Measurements from ENCODE around the gene SEPTIN12. TPM values are rescaled to one million over a fixed set of nuclear protein-coding genes. Genes with fewer than 3 reads are reported as not detected.

The SEPTIN12 gene
- total RNA-seq, 2 experiments from 2014 or later: not detected

DNA sequence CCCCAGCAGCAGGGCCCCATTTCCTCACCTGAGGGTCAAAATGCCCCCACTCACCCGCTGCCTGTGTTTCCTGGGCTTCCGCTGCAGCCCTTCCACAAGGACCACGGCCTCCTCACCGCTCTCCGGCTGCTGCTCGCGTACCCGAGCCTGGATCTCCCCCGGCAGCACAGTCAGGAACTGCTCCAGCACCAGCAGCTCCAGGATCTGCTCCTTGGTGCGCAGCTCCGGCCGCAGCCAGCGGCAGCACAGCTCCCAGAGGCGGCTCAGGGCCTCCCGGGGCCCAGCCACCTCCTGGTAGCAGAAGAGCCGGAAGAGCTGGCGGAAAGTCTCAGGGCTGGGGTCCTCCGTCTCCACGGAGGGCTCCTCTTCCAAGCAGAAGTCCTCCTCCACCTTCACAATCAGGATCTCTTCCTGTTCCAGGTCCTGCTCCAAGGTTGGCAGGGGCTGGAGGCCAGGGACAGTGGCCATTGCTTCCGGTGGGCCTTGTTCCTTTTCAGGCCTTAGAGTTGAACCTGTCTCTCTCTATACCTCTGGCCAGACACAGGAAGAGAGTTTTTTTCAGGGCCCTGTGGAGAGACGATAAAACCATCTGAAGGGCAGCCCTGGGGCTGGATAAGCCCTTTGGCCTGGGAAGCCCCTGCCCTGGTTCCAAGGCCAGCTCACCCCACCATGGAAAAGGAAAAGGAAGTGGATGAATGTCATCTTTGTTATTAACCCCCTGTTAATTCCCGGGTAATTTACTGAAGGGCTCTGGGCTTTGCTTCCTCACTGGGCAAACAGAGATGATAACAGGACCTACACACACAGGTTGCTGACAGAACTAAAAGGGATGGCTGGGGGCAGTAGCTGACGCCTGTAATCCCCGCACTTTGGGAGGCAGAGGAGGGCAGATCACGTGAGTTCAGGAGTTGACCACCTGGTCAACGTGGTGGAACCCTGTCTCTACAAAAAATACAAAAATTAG, 22.4 kb downstream of the SEPTIN12 start:
- POLR2A ChIA-PET: interaction anchor here (1.0 kb wide), 1 partner anchor 31 kb away, joined by 3 read pairs; the partner anchor contains the start of gene DNAAF8

DNA sequence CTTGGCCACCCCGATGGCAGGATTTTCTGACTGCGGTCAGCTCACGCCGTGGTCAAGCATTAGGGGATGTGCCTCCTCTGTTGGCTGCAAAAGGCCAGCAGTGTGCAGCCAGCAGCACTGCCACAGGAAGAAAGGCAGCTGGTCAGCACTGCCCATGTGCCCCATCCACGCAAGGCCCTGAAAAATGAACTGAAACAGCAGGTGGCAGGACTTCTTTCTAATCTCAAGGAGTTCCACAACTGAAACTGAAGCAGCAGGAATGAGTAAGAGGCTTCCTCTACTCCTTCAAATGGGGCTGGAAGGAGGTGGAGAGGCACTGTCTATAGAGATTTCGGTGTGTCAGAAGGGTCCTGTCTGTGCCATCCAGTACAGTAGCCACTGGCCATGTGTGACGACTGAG, 24.4 kb downstream of the SEPTIN12 start:
- POLR2A ChIA-PET: interaction anchor here (0.7 to 1.2 kb wide), 2 partner anchors 70 to 71 kb away, joined by 3 to 4 read pairs; no protein-coding TSS in a partner anchor
- CTCF ChIA-PET: no interaction called here

More for the DNA sequence above, 22.4 kb downstream of the SEPTIN12 start:
- CTCF ChIA-PET: interaction anchor here (0.7 to 1.7 kb wide), 2 partner anchors 32 to 39 kb away, joined by 3 read pairs; partner anchors contain the start of genes ANKS3 and DNAAF8

DNA sequence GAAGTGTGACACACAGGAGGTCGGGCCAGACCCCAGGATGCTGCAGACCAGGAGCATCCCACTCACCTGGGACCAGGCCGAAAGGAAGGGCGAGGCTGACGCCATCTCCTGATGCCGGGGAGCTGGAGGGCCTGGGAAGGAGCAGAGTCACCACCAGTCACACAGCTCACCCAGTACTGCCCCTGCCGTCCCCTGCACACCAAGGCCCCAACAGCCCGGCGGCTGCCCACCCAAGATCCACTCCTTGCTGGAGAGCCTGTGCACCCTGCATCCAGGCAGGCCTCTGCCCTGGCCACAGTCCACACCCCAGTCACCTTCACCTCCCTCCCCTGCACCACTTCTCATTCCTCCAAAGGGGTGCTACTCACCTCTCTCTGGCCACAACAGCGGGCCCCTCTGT, 25.9 kb downstream of the SEPTIN12 start:
- POLR2A ChIA-PET: no interaction called here

DNA sequence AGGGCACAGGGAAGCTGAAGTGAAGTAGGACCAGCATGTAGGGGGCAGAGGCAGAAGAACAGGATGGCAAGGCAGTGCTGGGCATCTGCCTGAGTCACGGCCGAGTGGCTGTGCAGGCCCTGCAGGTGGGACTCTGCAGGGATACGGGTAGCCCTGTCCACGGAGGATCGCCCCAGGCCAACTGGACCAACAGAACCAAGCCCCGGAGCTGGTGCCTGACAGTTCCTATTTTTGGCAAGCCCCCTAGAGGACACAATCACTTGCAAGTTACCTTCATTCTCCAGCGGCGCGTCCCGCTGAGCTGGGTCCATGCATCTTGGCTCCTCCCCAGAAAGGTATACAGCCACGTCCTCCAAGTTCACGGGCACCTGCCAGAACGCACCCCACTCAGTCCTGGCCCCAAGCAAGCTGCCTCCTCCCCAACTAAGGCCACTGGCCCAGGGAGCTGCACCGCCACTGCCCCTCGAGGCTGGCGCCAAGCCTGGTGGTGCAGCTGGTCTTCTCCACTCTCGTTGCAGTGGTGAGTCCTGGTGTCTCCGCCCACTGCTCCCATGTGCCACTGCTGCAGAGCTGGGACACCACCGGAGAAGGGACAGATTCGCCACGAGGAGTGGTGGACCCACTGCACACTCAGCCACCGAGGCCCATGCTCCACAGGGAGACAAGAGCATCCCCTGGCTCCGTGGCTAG, 27.8 kb downstream of the SEPTIN12 start:
- CTCF ChIA-PET: interaction anchor here (0.6 to 1.0 kb wide), 2 partner anchors 15 to 20 kb away, joined by 3 read pairs; no protein-coding TSS in a partner anchor
- POLR2A ChIA-PET: interaction anchor here (0.6 kb wide), 1 partner anchor 19 kb away, joined by 4 read pairs; no protein-coding TSS in a partner anchor

More for the DNA sequence above, 25.9 kb downstream of the SEPTIN12 start:
- CTCF ChIA-PET: no interaction called here

DNA sequence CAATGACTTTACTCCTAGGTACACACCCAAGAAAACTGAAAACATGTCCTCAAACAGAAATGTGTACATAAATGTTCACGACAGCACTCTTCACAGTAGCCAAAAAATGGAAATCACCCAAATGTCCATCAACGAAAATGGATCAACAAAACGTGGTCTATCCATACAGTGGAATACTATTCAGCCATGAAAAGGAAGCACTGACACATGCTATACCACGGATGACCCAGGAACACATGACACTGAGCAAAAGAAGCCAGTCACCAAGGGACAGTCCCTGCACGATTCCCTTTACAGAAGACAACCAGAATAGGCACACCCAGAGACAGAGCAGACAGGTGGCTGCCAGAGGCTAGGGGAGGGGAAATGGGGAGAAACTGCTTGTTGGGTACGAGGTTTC, 32.5 kb downstream of the SEPTIN12 start:
- ChIA-PET POLR2A (interaction anchor here (0.6 kb wide), 1 partner anchor 10 kb away, joined by 7 read pairs; no protein-coding TSS in a partner anchor), CTCF (no interaction called here)

DNA sequence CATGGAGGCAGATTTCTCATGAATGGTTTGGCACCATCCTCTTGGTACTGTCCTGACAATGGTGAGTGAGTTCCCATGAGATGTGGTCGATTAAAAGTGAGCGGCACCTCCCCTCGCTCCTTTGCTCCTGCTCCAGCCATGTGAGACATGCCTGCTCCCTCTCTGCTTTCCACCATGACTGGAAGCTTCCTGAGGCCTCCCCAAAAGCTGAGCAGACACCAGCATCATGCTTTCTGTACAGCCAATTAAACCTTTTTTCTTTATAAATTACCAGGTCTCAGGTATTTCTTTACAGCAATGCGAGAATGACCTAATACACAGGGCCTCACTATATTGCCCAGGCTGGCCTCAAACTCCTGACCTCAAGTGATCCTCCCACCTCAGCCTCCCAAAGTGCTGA, 33.3 kb downstream of the SEPTIN12 start:
- POLR2A ChIA-PET: no interaction called here
- CTCF ChIA-PET: no interaction called here

DNA sequence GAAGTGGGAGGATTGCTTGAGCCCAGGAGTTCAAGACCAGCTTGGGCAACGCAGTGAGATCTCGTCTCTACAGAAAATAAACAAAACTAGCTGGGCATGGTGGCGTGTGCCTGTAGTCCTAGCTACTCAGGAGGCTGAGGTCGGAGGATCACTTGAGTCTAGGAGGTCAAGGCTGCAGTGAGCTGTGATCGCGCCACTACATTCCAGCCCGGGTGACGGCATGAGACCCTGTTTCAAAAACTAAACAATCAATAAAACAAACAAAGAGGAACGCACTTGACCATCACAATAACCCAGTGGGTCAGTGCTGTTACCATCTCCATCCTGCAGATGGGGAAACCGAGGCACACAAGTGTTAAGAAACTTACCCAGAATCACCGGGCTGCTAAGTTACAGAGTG, 34.9 kb downstream of the SEPTIN12 start:
- CTCF ChIA-PET: no interaction called here
- POLR2A ChIA-PET: no interaction called here

DNA sequence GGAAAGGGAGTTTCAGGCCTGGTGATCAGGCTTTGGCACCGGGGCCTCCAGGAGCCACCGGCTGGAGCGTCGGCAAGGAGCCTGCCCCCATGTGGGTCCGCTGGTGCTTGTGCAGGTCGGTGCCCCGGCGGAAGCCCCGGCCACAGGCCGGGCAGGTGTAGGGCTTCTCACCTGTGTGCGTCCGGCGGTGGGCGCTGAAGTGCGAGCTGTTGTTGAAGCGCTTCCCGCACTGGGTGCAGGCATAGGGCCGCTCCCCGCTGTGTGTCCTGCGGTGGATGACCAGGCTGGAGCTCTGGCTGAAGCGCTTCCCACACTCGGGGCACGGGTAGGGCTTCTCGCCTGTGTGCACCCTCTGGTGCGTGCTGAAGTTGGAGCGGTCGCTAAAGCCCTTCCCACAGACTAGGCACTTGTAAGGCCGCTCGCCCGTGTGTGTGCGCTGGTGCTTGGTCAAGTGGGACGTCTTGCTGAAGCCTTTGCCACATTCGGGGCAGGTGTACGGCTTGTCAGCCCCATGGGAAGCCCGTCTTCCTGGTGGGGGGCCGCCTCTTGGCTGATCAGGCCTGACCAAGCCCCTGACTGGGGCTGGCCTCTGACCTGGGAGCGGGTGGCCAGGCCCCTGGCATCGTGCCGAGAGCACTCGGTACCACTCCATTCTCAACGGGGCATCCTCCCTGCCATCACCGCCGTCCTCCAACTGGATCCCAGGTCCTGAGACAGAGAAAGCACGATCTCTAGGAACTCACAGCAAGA, 35.6 kb downstream of the SEPTIN12 start:
- CTCF ChIA-PET: no interaction called here
- POLR2A ChIA-PET: no interaction called here

DNA sequence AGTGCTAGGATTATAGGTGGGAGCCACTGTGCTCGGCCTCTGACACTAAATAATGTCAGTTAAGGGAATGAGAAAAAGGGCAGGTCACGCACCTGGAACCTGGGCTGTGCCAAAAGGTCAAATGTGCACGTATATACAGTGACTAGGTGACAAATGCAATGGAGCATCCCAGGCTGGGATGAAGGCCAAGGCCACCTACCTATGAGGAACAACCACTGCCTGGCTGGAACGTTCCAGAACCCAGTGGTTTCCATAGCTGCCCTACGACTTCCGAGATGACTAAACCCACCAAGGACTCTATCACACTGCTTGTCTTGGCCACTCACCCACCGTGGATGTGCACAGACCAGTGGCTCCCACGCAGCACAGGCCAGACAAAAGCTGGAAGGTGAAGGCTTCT, 37.2 kb downstream of the SEPTIN12 start:
- CTCF ChIA-PET: no interaction called here
- POLR2A ChIA-PET: interaction anchor here (0.6 kb wide), 1 partner anchor 14 kb away, joined by 4 read pairs; no protein-coding TSS in a partner anchor

DNA sequence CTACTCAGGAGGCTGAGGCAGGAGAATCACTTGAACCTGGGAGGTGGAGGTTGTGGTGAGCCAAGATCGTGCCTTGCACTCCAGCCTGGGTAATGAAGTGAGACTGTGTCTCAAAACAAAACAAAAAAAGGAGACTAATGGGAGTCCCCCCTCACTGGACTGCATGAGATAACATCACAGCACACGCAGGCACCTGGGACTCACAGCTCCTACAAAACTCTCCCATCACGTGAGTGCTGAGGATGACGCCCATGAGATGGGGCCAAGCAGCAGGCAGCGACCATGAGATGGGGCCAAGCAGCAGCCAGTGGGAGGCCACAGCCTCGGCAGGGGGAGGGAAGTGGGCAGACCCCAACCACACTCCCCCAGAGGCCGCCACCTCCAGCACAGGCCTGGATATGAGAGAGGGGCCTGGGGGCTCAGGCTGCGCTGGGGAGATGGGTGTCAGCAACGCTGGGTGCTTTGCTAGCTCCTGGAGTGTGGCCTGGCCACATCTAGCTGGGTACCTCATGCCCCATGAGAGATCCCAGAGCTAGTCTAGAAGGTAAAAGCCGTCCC, 38.4 kb downstream of the SEPTIN12 start:
- CTCF ChIA-PET: no interaction called here
- POLR2A ChIA-PET: interaction anchor here (0.6 kb wide), 1 partner anchor 241 kb away, joined by 3 read pairs; no protein-coding TSS in a partner anchor

DNA sequence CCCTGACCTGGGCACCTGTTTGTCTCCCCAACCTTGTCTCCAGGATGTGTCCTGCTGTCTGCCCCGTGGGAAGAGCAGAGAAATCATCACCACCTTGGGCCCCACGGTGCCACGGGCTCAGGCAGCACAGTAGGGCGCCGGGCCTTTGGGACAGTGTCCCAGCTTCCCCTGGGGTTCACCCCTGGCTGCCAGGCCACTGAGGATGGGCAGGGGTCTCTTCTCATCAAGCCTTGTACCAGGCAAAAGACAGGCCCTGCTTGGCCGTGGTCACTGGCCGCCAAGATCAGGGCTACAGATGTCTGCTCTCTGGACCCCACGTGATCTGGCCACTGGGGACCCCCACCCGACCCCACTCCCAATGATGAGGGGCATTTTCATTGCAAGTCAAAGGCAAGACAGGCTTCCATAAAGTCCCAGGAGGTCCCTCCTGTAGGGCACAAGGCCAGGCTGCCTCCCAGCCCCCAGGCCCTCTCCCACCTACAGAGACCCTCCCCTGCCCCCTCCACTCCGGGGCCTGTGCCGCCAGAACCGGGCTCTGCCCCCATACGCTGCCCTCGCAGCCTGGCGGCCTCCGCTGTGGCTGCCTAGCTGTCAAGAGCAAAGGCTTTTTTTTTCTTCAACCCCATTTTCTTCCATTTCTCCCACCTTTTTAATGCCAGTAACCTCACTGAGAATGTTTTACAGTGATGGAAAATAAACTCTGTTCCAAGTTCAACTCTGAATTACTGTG, 39.3 kb downstream of the SEPTIN12 start:
- POLR2A ChIA-PET: no interaction called here
- CTCF ChIA-PET: interaction anchor here (1.0 kb wide), 1 partner anchor 54 kb away, joined by 3 read pairs; no protein-coding TSS in a partner anchor

DNA sequence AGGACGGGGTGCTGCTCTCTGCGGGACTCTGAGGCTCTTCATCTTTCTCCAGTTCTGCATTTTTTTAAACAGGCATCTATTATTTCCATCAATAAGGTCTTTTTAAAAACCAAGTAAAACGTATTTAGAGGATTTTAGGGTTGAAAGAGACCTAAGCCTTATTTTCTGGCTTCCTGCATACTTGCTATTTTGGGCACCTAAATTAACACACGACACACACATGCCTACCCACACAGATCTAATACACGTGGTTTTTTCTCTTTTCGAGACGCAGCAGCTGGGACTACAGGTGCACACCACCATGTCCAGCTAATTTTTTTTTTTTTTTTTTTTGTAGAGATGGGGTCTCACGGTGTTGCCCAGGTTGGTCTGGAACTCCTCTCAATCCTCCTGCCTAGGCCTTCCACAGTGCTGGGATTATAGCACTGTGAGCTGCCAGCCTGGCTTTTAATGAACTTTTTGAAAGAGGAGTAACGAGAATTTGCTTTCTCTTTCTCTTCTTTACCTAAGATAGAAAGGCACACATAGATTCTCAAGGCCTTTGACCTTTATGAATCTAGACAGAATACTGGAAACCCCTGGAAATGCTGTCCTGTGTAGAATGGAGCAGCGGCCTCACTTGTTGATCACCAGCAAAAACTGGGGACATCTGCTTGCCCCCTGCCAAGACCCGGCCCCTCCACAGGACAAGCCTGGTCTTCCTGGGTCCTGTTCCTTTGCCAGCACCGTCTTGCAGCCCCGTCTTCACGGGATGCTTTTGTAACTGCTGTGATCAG, 40.1 kb downstream of the SEPTIN12 start:
- ChIA-PET CTCF (interaction anchor here (1.0 kb wide), 1 partner anchor 55 kb away, joined by 3 read pairs; no protein-coding TSS in a partner anchor), POLR2A (interaction anchor here (0.6 kb wide), 1 partner anchor 19 kb away, joined by 4 read pairs; the partner anchor contains the start of gene ZNF500)

DNA sequence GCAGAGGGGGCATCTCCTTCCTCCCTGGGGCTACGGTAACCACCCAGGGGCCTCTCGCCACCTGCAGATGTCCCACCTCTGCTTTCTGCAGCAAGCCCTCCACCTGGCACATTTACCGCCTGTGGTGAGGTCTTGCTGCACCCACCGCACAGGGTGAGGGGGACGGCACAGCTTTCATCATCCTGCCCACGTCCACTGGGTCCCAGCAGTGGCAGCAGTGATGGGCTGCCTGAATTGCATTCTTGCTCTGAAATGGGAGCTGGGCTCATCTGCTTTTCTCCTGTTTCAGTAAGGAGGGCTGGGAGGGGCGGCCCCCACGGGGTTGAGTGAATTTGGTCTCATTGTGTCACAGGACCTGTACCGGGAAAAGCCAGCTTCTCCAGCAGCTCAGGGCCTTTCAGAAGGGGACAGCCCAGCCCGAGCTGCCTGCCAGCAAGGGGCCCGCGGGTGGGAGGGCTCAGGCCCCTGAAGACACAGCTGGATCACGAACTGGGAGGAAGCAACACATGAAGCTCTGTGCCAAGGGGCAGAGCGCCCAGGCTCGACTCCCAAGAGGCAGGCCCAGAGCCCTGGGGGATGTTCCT, 41.1 kb downstream of the SEPTIN12 start:
- POLR2A ChIA-PET: no interaction called here
- CTCF ChIA-PET: no interaction called here

DNA sequence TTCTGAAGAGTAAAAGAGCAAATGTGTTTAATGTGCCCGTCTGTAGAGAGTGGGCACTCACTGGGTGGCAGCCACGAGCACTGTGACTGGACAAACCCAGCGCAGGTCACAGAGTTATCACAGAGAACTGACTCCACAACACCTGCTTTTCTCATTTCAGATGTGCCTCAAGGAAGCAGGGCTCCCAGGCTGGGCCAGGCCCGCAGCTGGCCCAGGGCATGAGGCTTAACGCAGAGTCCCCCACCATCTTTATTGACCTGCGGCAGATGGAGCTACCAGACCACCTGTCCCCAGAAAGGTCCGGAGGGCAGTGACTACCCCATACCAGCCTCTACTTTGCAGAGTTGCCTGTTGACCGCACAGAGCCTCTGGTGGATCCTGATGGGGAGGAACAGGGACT, 41.9 kb downstream of the SEPTIN12 start:
- ChIA-PET POLR2A (no interaction called here), CTCF (no interaction called here)

DNA sequence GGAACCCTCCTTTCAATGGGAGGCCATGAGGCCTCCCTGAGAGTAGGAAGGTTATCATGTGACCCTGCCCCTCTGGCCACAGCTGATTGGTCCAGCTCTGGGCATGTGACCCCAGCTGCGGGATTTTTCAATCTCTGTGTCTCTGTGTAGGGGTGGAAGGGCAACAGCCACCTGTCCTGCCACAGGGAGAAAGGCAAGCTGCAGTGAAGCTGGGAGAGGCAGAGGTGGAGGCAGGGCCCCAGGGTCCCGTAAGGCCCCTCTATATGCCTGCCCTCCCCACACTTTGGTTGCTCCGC, 42.9 kb downstream of the SEPTIN12 start:
- CTCF ChIA-PET: interaction anchor here (0.6 to 0.7 kb wide), 2 partner anchors 13 to 15 kb away, joined by 3 read pairs; no protein-coding TSS in a partner anchor
- POLR2A ChIA-PET: interaction anchor here (0.7 kb wide), 1 partner anchor 11 kb away, joined by 7 read pairs; no protein-coding TSS in a partner anchor

DNA sequence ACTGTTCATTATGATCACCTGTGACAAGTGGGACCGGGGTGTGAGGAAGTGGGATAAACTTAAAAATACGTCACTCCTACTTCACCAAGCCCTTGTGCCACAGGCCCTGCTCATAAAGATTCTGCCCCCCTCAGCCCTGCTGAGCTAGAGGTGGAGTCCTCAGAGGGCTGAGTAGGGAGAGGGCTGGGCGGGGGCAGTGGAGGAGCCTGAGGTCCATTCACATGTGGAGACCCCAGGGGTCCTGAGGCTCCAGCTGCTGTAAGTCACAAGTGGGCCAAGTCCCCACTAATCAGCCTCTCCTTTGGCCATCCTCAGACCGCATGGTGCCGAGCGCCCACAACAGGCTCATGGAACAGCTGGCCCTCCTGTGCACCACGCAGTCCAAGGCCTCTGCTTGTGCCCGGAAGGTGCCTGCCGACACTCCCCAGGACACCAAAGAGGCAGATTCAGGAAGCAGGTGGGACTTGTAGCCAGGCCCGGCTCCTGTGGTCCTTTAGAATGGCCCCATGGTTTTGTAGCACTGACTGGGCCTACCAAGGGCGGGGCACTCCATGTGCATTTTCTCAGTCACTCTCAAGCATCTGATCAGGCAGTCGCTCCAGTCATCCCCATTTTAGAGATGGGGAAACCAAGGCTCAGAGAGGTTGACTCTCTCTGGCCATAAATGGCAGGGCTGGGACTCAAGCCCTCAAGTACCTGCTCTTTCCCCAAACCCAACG, 43.4 kb downstream of the SEPTIN12 start:
- ChIA-PET POLR2A (no interaction called here), CTCF (interaction anchor here (0.6 kb wide), 1 partner anchor 12 kb away, joined by 3 read pairs; no protein-coding TSS in a partner anchor)
